AG09319 (cell line): Measurements from ENCODE around the gene SLC17A9.

Experiments used
- DNase-seq: peaks from one replicate; pipeline ENCODE4 v3.0.0-alpha.2; 2010; ENCODE audit warnings: low read depth; ENCODE audit errors: extremely low read depth
- TF ChIP-seq, protein P1 (sequence below): IDR thresholded peaks from 2 replicates; pipeline ENCODE4 v1.5.1; 2011; ENCODE audit warnings: low read depth, mild to moderate bottlenecking, inconsistent platforms, low read length, moderate library complexity

The SLC17A9 gene

GRCh38 chr20:62908971-62909791 is 43.3 kb upstream of the SLC17A9 start:
- TF ChIP-seq, protein P1, sequence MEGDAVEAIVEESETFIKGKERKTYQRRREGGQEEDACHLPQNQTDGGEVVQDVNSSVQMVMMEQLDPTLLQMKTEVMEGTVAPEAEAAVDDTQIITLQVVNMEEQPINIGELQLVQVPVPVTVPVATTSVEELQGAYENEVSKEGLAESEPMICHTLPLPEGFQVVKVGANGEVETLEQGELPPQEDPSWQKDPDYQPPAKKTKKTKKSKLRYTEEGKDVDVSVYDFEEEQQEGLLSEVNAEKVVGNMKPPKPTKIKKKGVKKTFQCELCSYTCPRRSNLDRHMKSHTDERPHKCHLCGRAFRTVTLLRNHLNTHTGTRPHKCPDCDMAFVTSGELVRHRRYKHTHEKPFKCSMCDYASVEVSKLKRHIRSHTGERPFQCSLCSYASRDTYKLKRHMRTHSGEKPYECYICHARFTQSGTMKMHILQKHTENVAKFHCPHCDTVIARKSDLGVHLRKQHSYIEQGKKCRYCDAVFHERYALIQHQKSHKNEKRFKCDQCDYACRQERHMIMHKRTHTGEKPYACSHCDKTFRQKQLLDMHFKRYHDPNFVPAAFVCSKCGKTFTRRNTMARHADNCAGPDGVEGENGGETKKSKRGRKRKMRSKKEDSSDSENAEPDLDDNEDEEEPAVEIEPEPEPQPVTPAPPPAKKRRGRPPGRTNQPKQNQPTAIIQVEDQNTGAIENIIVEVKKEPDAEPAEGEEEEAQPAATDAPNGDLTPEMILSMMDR: no peak
- DNase-seq: no peak

DNA sequence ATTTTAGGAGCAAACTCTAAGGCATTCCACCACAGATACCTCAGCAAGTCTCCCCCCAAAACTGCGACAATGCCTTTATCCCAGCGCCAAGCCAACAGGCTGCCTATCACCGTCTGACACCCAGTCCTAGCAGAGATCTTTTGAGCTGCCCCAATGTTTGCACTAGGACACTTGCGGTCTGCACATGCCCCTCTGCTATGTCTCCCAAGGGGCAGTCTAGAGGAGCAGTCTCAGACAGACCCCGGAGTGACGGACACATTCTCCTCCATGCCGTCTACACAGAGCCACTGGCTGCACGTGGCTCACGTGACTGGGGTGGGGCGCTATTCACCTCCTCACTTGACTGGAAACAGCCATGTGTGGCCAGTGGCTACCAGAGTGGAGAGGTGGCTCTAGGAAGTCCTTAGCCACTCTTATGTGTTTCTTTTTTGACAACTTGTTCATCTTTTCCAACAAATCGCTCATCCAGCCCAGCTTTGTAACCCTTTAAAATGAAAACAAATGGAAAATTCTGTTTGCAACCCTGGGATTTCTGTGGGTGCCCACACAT is 42.2 kb upstream of the SLC17A9 start:
- TF ChIP-seq, protein P1: no peak
- DNase-seq: no peak

DNA sequence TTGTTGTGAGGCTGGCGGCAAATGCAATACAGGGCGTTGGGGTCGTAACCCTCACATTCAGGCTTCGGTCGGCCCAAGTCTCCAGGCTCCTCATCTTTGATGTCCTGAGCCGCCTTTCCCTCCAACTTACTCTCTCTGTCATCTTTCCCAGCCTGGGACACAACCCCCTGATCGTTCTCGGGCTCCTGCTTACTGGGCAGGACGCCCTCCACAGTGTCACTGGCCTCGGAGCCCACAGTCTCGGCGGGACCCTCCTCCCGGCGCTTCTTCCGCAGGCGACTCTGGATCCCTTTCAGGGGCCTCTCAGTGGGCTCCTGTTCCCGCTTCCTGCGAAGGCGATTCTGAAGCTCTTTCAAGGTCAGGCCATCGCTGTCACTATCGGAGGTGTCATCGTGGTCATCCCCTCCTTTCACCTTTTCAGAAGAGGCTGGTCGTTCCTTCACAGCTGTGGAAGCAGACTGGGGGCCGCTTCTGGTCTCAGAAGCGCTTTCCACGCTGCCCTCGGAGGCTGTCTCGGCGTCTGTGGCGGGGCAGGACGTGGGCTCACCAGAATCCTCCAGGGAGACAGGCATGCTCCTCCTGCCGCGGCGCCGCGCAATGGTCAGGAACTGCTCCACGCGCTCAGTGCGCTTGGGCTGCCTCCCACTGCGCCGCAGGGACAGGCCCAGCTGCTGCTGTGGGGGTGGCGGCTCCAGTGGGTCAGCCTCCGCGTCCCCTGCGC is 41.6 kb upstream of the SLC17A9 start:
- TF ChIP-seq, protein P1: no peak
- DNase-seq: no peak

- no peak for DNase-seq
- TF ChIP-seq, protein P1: no peak
Measured at GRCh38 chr20:62911701-62912280, 40.7 kb upstream of the SLC17A9 start.

GRCh38 chr20:62913043-62913630 is 39.4 kb upstream of the SLC17A9 start:
- no peak for DNase-seq

DNA sequence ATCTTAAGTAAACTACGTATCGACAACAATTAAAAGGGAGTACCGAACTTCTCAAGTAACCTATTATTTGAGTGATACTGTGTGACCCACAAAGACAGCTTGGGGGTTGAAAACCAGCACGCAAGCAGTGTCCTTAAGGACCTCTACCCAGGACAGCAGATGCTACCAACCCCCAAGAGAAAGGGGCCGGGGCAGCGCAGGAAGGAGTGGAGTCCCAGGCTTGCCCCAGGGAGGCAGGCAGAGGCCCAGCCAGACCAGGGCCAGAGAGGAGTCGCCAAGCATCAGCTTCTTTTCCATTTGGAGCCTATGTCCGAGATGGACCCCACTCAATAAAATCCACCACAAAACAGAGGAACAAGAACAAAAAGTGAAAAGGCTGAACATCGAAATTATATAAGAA is 38.1 kb upstream of the SLC17A9 start:
- no peak for DNase-seq
- TF ChIP-seq, protein P1: no peak

More at GRCh38 chr20:62913043-62913630, 39.4 kb upstream of the SLC17A9 start:
- TF ChIP-seq, protein P1: no peak
